ENCODE measurements around the gene JARID2. TPM values are rescaled to one million over a fixed set of nuclear protein-coding genes. Genes with fewer than 3 reads are reported as not detected.
A peak's percentile ranks its signal among the peaks of the same experiment; 100 is the strongest.

Gene JARID2
- total and polyA plus RNA-seq, 7 experiments from 2014 or later, result 6.9 to 39.6 (median 24.1) TPM

DNA sequence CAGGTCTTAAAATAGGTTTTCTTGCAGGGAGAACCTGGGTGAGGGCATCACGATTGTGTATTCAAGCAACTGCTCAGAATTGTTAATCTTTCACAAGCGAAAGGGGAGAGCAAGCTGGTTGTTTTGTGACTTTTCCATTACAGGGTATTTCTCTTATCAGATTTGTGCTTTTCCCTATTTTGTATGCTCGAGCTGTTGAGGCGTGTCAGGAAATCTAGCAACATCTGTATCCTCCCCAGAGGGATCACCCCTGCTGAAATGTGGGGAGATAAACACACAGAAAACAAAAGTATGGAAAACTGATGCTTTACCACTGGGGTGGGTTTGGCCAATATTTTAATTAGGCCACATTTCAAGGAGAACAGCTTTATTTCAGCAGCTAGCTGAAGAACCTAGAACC lies 230.0 kb downstream of the JARID2 start:
- Histone ChIP-seq H3K36me3 (ENCODE audit: control insufficient read depth in 2 of 3, insufficient read depth in 3 of 3, low read length in 3 of 3) (peaks cover 0 to 12% (median 0%) of the 10 kb centered on the region in 3 experiments), H3K27me3 (ENCODE audit: control insufficient read depth in 2 of 2, insufficient read depth in 2 of 2, low read length in 2 of 2) (no peaks in the 10 kb centered on the region), H3K4me1 (ENCODE audit: control insufficient read depth in 2 of 2, insufficient read depth in 2 of 2, low read length in 2 of 2) (no peaks in the 10 kb centered on the region), H3K27ac (ENCODE audit: low read depth, low read length) (no peak overlapping the region), H3K9me3 (ENCODE audit: control insufficient read depth in 2 of 3, low read length in 3 of 3) (no peaks in the 10 kb centered on the region), H3K4me3 (ENCODE audit: low read length) (no peak overlapping the region)
- intact Hi-C loops (cut with micrococcal nuclease), result no loop called here
- Mint-ChIP-seq H3K9me3 (no peaks in the 10 kb centered on the region), H3K4me3 (no peak overlapping the region), H3K27ac (peak overlapping the region in 1 of 9 donors; percentile 29), H3K27me3 (no peaks in the 10 kb centered on the region), H3K4me1 (peaks cover 29 to 70% (median 48%) of the 10 kb centered on the region in 7 donors), H3K36me3 (peaks cover 5 to 26% (median 11%) of the 10 kb centered on the region in 5 donors)
- ATAC-seq (no peak), DNase-seq (no peak)
- CTCF ChIA-PET, result interaction anchor here (1.3 kb wide), 1 partner anchor 12 kb away, joined by 4 read pairs; no protein-coding TSS in a partner anchor
- POLR2A ChIA-PET, result no interaction called here

DNA sequence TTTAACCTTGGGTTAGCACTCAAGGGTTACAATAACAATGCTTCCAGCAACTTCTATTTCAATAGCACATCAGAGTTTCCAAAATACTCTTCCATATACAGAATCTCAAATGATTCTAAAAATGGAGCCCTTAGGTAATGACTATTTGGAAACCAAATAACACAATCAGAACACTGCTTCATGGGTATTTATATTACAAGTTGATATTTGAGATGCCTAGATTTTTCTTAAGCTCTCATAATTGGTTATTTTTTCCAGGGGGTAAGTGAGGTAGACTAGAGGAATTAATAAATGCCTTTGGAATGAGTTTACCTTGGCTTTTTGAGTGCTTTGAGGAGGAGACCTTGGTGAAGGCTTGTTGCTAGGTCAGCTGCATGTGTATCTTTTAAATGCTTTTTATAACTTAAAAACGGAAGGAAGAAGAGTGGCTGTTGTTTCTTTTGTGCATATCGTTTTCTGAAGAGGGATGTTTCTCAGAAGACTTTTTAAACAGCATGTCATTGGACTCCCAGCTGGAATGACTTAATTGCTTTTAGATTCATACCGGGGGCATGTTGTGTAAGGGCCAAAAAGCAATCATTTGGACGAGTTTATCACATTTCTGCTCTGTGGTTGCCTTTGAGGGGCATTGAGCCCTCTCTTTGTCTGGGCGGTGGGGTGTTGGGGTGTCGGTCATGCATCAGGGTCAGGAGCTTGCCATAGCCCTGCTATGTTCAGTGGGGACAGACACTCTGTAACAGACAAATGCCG lies 230.9 kb downstream of the JARID2 start:
- Histone ChIP-seq H3K27ac (ENCODE audit: low read depth, low read length) (no peak overlapping the region), H3K27me3 (ENCODE audit: control insufficient read depth in 2 of 2, insufficient read depth in 2 of 2, low read length in 2 of 2) (no peaks in the 10 kb centered on the region), H3K9me3 (ENCODE audit: control insufficient read depth in 2 of 3, low read length in 3 of 3) (no peaks in the 10 kb centered on the region), H3K4me3 (ENCODE audit: low read length) (no peak overlapping the region), H3K36me3 (ENCODE audit: control insufficient read depth in 2 of 3, insufficient read depth in 3 of 3, low read length in 3 of 3) (peaks cover 0 to 7% (median 0%) of the 10 kb centered on the region in 3 experiments), H3K4me1 (ENCODE audit: control insufficient read depth in 2 of 2, insufficient read depth in 2 of 2, low read length in 2 of 2) (peaks cover 0 to 6% of the 10 kb centered on the region in 2 donors)
- H3K4me1 Mint-ChIP-seq, result peaks cover 37 to 79% (median 57%) of the 10 kb centered on the region in 7 donors
- H3K9me3 Mint-ChIP-seq, result no peaks in the 10 kb centered on the region
- DNase-seq, result no peak
- no peak for ATAC-seq
- H3K36me3 Mint-ChIP-seq, result peaks cover 5 to 26% (median 11%) of the 10 kb centered on the region in 5 donors
- ChIA-PET CTCF (interaction anchor here (1.3 kb wide), 1 partner anchor 13 kb away, joined by 4 read pairs; no protein-coding TSS in a partner anchor), POLR2A (no interaction called here)
- H3K27ac Mint-ChIP-seq, result peak overlapping the region in 3 of 9 donors; percentile 14 to 30 (median 17)
- no peaks in the 10 kb centered on the region for H3K27me3 Mint-ChIP-seq
- intact Hi-C loops (cut with micrococcal nuclease), result no loop called here
- no peak overlapping the region for H3K4me3 Mint-ChIP-seq

DNA sequence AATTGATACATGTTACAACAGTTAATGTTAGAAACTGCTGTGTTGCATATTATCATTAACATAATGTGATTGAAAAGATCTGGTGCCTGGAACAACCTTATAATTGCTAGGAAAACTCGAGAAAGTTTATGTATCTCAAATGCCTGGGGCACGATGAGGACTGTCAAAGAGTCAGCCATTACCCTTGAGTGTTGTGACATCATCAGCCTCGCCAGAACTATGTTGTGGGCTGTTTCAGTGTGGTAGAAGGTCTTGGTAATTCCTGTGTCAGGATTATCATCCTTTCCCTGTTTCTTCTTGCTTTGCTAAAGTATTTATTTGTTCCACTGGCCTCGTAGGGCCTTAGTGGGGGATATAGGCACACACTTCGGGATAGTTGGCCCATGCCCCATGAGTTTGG lies 231.9 kb downstream of the JARID2 start:
- DNase-seq (no peak), ATAC-seq (no peak)
- intact Hi-C loops (cut with micrococcal nuclease), result no loop called here
- Histone ChIP-seq H3K27me3 (ENCODE audit: control insufficient read depth in 2 of 2, insufficient read depth in 2 of 2, low read length in 2 of 2) (no peaks in the 10 kb centered on the region), H3K27ac (ENCODE audit: low read depth, low read length) (no peak overlapping the region), H3K9me3 (ENCODE audit: control insufficient read depth in 2 of 3, low read length in 3 of 3) (no peaks in the 10 kb centered on the region), H3K36me3 (ENCODE audit: control insufficient read depth in 2 of 3, insufficient read depth in 3 of 3, low read length in 3 of 3) (peaks cover 0 to 7% (median 0%) of the 10 kb centered on the region in 3 experiments), H3K4me1 (ENCODE audit: control insufficient read depth in 2 of 2, insufficient read depth in 2 of 2, low read length in 2 of 2) (peaks cover 0 to 9% of the 10 kb centered on the region in 2 donors), H3K4me3 (ENCODE audit: low read length) (no peak overlapping the region)
- H3K4me1 Mint-ChIP-seq, result peaks cover 37 to 78% (median 62%) of the 10 kb centered on the region in 7 donors
- no peak overlapping the region for H3K4me3 Mint-ChIP-seq
- no peaks in the 10 kb centered on the region for H3K9me3 Mint-ChIP-seq
- CTCF ChIA-PET, result no interaction called here
- peaks cover 5 to 23% (median 11%) of the 10 kb centered on the region in 5 donors for H3K36me3 Mint-ChIP-seq
- no peak overlapping the region for H3K27ac Mint-ChIP-seq
- POLR2A ChIA-PET, result no interaction called here
- H3K27me3 Mint-ChIP-seq, result no peaks in the 10 kb centered on the region

DNA sequence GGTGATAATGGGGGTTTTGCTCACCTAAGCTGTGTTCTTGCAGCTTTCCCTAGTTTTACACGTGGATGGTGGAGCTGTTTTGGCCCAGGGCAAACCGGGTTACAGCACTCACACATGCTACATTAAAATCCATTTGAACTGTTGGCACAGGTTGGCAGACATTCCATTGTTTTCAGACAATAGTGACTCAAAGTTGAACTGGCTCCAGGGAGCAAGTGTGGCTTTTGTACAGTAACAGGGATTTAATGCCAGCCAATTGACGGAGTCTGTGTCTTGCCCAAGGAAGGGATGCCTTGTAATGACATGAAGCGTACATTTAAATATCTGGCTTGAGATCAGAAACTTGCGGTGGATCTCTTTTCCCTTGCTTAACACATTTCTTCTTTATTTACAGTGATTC lies 233.9 kb downstream of the JARID2 start:
- peaks cover 0 to 9% of the 10 kb centered on the region in 2 donors for H3K4me1 ChIP-seq (ENCODE audit: control insufficient read depth in 2 of 2, insufficient read depth in 2 of 2, low read length in 2 of 2)
- DNase-seq (no peak), ATAC-seq (no peak)
- Mint-ChIP-seq H3K27me3 (no peaks in the 10 kb centered on the region), H3K36me3 (peaks cover 5 to 21% (median 8%) of the 10 kb centered on the region in 5 donors), H3K4me3 (no peak overlapping the region), H3K9me3 (no peaks in the 10 kb centered on the region), H3K4me1 (peaks cover 43 to 80% (median 70%) of the 10 kb centered on the region in 7 donors), H3K27ac (peak overlapping the region in 2 of 9 donors; percentile 22 to 68)
- H3K27me3 ChIP-seq (ENCODE audit: control insufficient read depth in 2 of 2, insufficient read depth in 2 of 2, low read length in 2 of 2), result no peaks in the 10 kb centered on the region
- no peaks in the 10 kb centered on the region for H3K9me3 ChIP-seq (ENCODE audit: control insufficient read depth in 2 of 3, low read length in 3 of 3)
- CTCF ChIA-PET, result interaction anchor here (1.0 kb wide), 1 partner anchor 622 kb away, joined by 3 read pairs; no protein-coding TSS in a partner anchor
- peaks cover 0 to 7% (median 0%) of the 10 kb centered on the region in 3 experiments for H3K36me3 ChIP-seq (ENCODE audit: control insufficient read depth in 2 of 3, insufficient read depth in 3 of 3, low read length in 3 of 3)
- intact Hi-C loops (cut with micrococcal nuclease), result no loop called here
- H3K4me3 ChIP-seq (ENCODE audit: low read length), result no peak overlapping the region
- POLR2A ChIA-PET, result no interaction called here
- H3K27ac ChIP-seq (ENCODE audit: low read depth, low read length), result no peak overlapping the region

DNA sequence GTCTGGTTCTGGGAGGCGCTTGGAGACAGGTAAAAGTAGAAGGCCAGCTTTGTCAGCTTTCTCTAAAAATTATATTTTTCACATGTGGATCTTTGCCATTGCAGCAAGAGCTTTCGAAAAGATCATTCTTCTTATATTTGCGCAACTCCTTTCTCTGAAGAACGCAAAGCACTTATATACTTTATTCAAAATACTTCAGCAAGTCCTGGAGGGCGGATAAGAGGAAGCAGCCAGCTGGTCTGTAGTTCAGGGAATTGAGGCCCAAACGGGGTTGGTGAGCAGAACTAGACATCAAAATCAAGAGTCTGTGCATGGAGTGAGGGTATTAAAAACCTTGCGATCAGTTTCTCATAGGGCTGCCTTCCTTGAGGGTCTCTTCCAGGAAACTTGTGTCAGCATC lies 234.7 kb downstream of the JARID2 start:
- no peak for DNase-seq
- ATAC-seq, result no peak
- Histone ChIP-seq H3K4me3 (ENCODE audit: low read length) (no peak overlapping the region), H3K36me3 (ENCODE audit: control insufficient read depth in 2 of 3, insufficient read depth in 3 of 3, low read length in 3 of 3) (peaks cover 0 to 2% (median 0%) of the 10 kb centered on the region in 3 experiments), H3K9me3 (ENCODE audit: control insufficient read depth in 2 of 3, low read length in 3 of 3) (no peaks in the 10 kb centered on the region), H3K27ac (ENCODE audit: low read depth, low read length) (no peak overlapping the region), H3K4me1 (ENCODE audit: control insufficient read depth in 2 of 2, insufficient read depth in 2 of 2, low read length in 2 of 2) (peaks cover 0 to 9% of the 10 kb centered on the region in 2 donors), H3K27me3 (ENCODE audit: control insufficient read depth in 2 of 2, insufficient read depth in 2 of 2, low read length in 2 of 2) (no peaks in the 10 kb centered on the region)
- H3K27me3 Mint-ChIP-seq, result no peaks in the 10 kb centered on the region
- ChIA-PET POLR2A (interaction anchor here (0.8 kb wide), 1 partner anchor 35 kb away, joined by 3 read pairs; no protein-coding TSS in a partner anchor), CTCF (interaction anchor here (1.0 kb wide), 1 partner anchor 622 kb away, joined by 3 read pairs; no protein-coding TSS in a partner anchor)
- peak overlapping the region in 1 of 9 donors; percentile 22 for H3K27ac Mint-ChIP-seq
- peak overlapping the region in 1 of 10 donors; percentile 5 for H3K4me3 Mint-ChIP-seq
- intact Hi-C loops (cut with micrococcal nuclease), result no loop called here
- H3K36me3 Mint-ChIP-seq, result peaks cover 2 to 13% (median 4%) of the 10 kb centered on the region in 5 donors
- peaks cover 39 to 80% (median 70%) of the 10 kb centered on the region in 7 donors for H3K4me1 Mint-ChIP-seq
- no peaks in the 10 kb centered on the region for H3K9me3 Mint-ChIP-seq

DNA sequence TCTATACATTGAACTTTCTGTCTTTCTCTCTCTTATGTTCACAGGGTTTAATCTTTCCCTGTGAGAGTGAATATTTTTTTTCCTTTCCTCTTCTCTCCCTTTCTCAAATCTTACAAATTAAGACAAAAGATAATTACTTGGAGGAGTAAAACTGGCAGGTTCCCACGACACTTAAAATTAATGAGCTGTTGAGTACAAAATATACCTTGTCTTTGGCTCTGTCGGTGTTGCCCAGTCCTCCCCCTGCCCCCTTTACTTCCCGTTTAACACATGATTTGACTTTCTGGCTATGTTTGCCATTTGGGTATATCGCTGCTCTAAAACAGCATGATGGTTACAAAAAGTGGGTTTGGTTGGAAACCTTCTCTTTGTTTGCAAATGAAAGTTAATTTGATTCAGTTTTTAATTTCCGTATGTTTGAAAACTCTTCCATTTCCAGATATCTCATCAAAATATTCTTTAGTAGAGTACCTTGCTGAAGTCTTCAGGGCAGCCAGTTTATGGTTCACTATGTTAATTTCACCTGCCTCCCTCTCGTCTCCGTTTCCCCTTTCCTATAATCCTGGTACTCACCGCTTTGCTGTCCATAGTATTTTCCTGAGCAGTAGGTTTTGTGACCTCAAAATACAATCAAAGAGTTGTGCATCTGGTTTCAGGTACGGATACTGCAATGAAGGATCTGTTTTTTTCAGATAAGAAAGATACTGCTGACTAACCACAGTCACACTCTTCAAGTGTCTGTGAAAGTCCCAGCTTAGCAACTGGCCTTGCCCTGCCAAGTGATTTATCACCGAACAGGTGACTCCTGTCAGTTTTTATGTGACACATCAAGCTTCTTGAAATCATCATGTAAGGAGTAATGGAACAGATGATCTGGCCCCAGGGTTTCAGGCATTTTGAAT lies 235.8 kb downstream of the JARID2 start:
- peak overlapping the region in 8 of 9 donors; percentile 0 to 60 (median 23) for H3K27ac Mint-ChIP-seq
- Histone ChIP-seq H3K4me1 (ENCODE audit: control insufficient read depth in 2 of 2, insufficient read depth in 2 of 2, low read length in 2 of 2) (peaks cover 0 to 9% of the 10 kb centered on the region in 2 donors), H3K27me3 (ENCODE audit: control insufficient read depth in 2 of 2, insufficient read depth in 2 of 2, low read length in 2 of 2) (no peaks in the 10 kb centered on the region), H3K36me3 (ENCODE audit: control insufficient read depth in 2 of 3, insufficient read depth in 3 of 3, low read length in 3 of 3) (no peaks in the 10 kb centered on the region), H3K27ac (ENCODE audit: low read depth, low read length) (no peak overlapping the region), H3K9me3 (ENCODE audit: control insufficient read depth in 2 of 3, low read length in 3 of 3) (no peaks in the 10 kb centered on the region), H3K4me3 (ENCODE audit: low read length) (no peak overlapping the region)
- H3K4me3 Mint-ChIP-seq, result peak overlapping the region in 9 of 10 donors; percentile 12 to 67 (median 22)
- H3K27me3 Mint-ChIP-seq, result no peaks in the 10 kb centered on the region
- intact Hi-C loops (cut with micrococcal nuclease), result no loop called here
- CTCF ChIA-PET, result no interaction called here
- ATAC-seq, result peak; percentile 67
- no peak for DNase-seq
- POLR2A ChIA-PET, result interaction anchor here (0.5 to 0.7 kb wide), 2 partner anchors 203 to 563 kb away, joined by 3 read pairs; no protein-coding TSS in a partner anchor
- no peaks in the 10 kb centered on the region for H3K9me3 Mint-ChIP-seq
- peaks cover 39 to 80% (median 65%) of the 10 kb centered on the region in 7 donors for H3K4me1 Mint-ChIP-seq
- peaks cover 0 to 10% (median under 1%) of the 10 kb centered on the region in 5 donors for H3K36me3 Mint-ChIP-seq
